Measurements from ENCODE around the gene SCNN1B. TPM values are rescaled to one million over a fixed set of nuclear protein-coding genes. Genes with fewer than 3 reads are reported as not detected.

Gene SCNN1B
- total and polyA plus RNA-seq, 11 donors, result 0.15 to 1.1 (median 0.34) TPM; not detected in 6

DNA sequence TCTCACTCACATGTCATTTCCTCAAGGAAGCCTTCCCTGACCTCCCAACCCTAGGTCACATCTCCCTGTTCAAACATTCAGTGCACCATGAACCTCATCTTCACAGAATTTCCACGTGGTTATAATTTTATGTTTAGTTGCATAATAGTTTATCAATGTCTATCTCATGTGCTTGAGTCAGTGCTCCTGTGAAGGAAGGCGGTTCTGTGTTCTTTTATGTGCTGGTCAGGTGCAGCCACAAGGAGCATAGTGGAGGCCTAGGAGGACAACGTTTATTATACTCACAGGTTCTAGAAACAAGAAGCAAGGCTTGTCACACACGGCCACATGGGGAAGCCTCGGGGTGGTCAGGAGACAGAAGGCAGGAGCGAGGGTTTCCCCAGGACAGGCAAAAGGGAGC is 34.5 kb upstream of the SCNN1B start:
- intact Hi-C loops (cut with DNase I), result no loop called here
- 59 to 63% (median 61%) methylated on average over 6 of the region's 6 CpGs for WGBS, 4 donors
- no peak overlapping the region for H3K4me3 ChIP-seq
- peaks cover 0 to 4% (median 0%) of the 10 kb centered on the region in 12 donors for H3K9me3 ChIP-seq
- H3K27me3 ChIP-seq, result peaks cover 0 to 3% (median 0%) of the 10 kb centered on the region in 9 donors
- H3K27ac ChIP-seq, result no peak overlapping the region
- no peak for ATAC-seq
- H3K4me1 ChIP-seq, result no peaks in the 10 kb centered on the region
- TF ChIP-seq CTCF (IDR thresholded peaks at IDR 0.05), result no peak
- no peak for TF ChIP-seq POLR2A (IDR thresholded peaks at IDR 0.05)
- no peak for DNase-seq
- H3K36me3 ChIP-seq, result no peaks in the 10 kb centered on the region

DNA sequence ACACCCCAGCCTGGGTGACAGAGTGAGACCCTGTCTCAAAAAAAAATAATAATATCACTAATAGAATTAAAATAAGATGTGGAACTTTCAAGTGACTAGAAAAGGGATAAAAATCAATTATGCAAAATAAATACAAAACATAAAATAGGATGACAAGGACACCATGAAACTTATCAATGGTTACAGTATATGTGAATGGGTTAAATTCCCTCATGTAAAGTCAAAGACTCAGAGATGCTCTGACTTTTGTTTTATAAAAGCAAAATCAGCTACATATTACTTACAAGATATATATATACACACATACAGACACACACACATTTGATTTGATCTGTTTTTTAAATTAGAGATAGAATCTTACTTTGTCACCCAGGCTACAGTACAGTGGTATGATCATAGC is 33.5 kb upstream of the SCNN1B start:
- Histone ChIP-seq H3K9me3 (peaks cover 0 to 4% (median 0%) of the 10 kb centered on the region in 12 donors), H3K4me1 (no peaks in the 10 kb centered on the region), H3K36me3 (no peaks in the 10 kb centered on the region), H3K27me3 (peaks cover 0 to 11% (median 0%) of the 10 kb centered on the region in 9 donors), H3K27ac (no peak overlapping the region), H3K4me3 (no peak overlapping the region)
- ATAC-seq (no peak), DNase-seq (no peak)
- TF ChIP-seq POLR2A (IDR thresholded peaks at IDR 0.05), result no peak
- TF ChIP-seq CTCF (IDR thresholded peaks at IDR 0.05), result no peak
- intact Hi-C loops (cut with DNase I), result no loop called here

DNA sequence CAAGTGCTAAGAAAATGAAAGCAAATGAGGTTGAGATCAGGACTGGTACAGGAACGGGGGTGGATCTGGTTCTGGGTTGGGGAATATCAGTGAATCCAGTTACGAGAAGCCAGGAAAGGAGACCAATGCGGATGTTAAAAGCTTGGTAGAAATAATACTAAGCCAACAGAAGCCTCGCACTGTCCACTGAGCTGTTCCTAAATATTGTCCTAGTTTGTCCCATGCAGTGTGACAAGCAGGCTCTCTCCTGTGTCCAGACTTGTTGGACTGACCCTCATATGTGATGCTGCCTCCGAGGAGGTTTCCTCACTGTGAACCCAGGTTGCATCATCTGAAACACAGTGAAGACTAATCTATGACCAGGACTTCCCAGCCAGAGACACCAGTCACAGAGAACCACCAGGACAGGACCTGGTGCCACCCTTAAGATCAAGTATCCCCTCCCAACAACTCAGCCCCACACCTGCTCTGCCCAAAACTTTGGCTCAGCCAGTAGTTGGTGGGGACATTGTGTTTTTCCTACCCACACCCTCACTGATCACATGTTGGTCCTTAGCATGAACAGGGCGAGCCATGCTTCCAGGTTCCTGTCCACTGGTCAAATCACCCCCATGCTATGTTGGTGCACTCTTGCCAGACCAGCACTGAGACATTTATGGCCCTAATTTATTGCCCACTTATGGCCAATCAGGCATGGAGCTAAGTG is 32.7 kb upstream of the SCNN1B start:
- DNase-seq (no peak), ATAC-seq (no peak)
- Histone ChIP-seq H3K27ac (no peak overlapping the region), H3K9me3 (peaks cover 0 to 4% (median 0%) of the 10 kb centered on the region in 12 donors), H3K27me3 (peaks cover 0 to 11% (median 0%) of the 10 kb centered on the region in 9 donors), H3K4me3 (no peak overlapping the region), H3K36me3 (no peaks in the 10 kb centered on the region), H3K4me1 (no peaks in the 10 kb centered on the region)
- TF ChIP-seq POLR2A (IDR thresholded peaks at IDR 0.05), result no peak
- no peak for TF ChIP-seq CTCF (IDR thresholded peaks at IDR 0.05)
- intact Hi-C loops (cut with DNase I), result no loop called here
- WGBS, 4 donors, result 76 to 87% (median 83%) methylated on average over 6 of the region's 6 CpGs

DNA sequence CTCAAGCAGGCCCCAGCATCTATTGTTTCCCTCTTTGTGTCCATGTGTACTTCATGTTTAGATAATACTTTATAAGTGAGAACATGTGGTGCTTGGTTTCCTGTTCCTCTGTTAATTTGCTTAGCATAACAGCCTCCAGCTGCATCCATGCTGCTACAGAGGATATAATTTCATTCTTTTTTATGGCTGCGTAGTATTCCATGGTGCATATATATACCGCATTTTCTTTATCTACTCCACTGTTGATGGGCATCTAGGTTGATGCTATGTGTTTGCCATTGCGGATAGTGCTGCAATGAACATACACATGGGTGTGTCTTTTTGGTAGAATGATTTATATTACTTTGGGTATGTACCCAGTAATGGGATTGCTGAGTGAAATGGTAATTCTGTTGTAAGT is 31.4 kb upstream of the SCNN1B start:
- no peak for TF ChIP-seq POLR2A (IDR thresholded peaks at IDR 0.05)
- no peak for TF ChIP-seq CTCF (IDR thresholded peaks at IDR 0.05)
- H3K4me1 ChIP-seq, result no peaks in the 10 kb centered on the region
- H3K36me3 ChIP-seq, result no peaks in the 10 kb centered on the region
- DNase-seq, result no peak
- peaks cover 0 to 4% (median 0%) of the 10 kb centered on the region in 12 donors for H3K9me3 ChIP-seq
- ATAC-seq, result no peak
- WGBS, 4 donors, result 91 to 96% (median 95%) methylated on average over 3 of the region's 3 CpGs
- intact Hi-C loops (cut with DNase I), result no loop called here
- H3K27ac ChIP-seq, result no peak overlapping the region
- no peak overlapping the region for H3K4me3 ChIP-seq
- peaks cover 0 to 17% (median 0%) of the 10 kb centered on the region in 9 donors for H3K27me3 ChIP-seq
